Breast epithelium (tissue), 3 donors: ENCODE results near the gene TAF6L.
"Not testable (repeated sequence)": the region's sequence is repeated elsewhere in the genome, so short reads cannot be mapped to it uniquely, and the experiment has no call there.

ENCODE experiments used
- POLR2A ChIP-seq: fragments of 450-650 bp; IDR thresholded peaks from one replicate; pipeline ENCODE4 v1.6.1; 2016; ENCODE audit warnings: antibody characterized with exemption, mild to moderate bottlenecking, moderate library complexity
- TF ChIP-seq, protein P1 (sequence below), 3 donors: fragments of 450-650 bp; IDR thresholded peaks; one replicate each; pipeline ENCODE4 v1.5.1; 2016 to 2017; ENCODE audit warnings: antibody characterized with exemption in 3 of 3, mild to moderate bottlenecking in 3 of 3, moderate library complexity in 3 of 3

DNA sequence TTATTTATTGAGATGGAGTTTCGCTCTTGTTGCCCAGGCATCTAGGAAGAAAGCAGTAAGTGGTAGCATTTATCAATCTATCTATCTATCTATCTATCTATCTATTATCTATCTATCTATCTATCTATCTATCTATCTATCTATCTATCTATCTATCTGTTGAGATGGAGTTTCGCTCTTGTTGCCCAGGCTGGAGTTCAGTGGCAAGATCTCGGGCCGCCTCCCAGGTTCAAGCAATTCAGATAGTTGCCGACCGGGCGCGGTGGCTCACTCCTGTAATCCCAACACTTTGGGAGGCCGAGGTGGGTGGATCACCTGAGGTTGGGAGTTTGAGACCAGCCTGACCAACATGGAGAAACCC lies 10.3 kb upstream of the TAF6L start:
- TF ChIP-seq, protein P1, sequence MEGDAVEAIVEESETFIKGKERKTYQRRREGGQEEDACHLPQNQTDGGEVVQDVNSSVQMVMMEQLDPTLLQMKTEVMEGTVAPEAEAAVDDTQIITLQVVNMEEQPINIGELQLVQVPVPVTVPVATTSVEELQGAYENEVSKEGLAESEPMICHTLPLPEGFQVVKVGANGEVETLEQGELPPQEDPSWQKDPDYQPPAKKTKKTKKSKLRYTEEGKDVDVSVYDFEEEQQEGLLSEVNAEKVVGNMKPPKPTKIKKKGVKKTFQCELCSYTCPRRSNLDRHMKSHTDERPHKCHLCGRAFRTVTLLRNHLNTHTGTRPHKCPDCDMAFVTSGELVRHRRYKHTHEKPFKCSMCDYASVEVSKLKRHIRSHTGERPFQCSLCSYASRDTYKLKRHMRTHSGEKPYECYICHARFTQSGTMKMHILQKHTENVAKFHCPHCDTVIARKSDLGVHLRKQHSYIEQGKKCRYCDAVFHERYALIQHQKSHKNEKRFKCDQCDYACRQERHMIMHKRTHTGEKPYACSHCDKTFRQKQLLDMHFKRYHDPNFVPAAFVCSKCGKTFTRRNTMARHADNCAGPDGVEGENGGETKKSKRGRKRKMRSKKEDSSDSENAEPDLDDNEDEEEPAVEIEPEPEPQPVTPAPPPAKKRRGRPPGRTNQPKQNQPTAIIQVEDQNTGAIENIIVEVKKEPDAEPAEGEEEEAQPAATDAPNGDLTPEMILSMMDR (IDR thresholded peaks at IDR 0.05) = not testable (repeated sequence)
- not testable (repeated sequence) for TF ChIP-seq POLR2A
